Right ventricle myocardium superior (tissue), 1 donor: ENCODE data around the gene ZNF205. TPM values are rescaled to one million over a fixed set of nuclear protein-coding genes. Genes with fewer than 3 reads are reported as not detected.
A peak's percentile ranks its signal among the peaks of the same experiment; 100 is the strongest.

Experiments used
- ATAC-seq: fragments of 200-7000 bp; cut with Tn5 transposase; one replicate; pipeline ENCODE4 v1.9.1; 2020; ENCODE audit warnings: mild to moderate bottlenecking; ENCODE audit not compliant: poor library complexity
- DNase-seq: peaks from one replicate; pipeline ENCODE4 v3.0.0-alpha.2; 2020
- intact Hi-C: fragments of 100-400 bp; cut with DNase I; formaldehyde crosslinking; loops from one replicate; pipeline ENCODE4 v1.11.2; 2022
- total RNA-seq: library from RNA; stranded (reverse); fragmentation: NEBNext Ultra II Directional; extraction: Animal tissue kit (Norgen Biotek cat#: 25700); gene quantifications from one replicate; pipeline ENCODE4 v1.2.1, GENCODE V29; 2021
- donor health status: DM: no; HTN: yes; CAD: no; lungs with severe emphysema.

The ZNF205 gene
- total RNA-seq, 1 donor from 2014 or later: 6.9 TPM

GRCh38 chr16:3142327-3142726 lies 29.9 kb downstream of the ZNF205 start:
- intact Hi-C loops: no loop called here
- DNase-seq (no peak), ATAC-seq (no peak)

GRCh38 chr16:3142770-3143169 lies 30.4 kb downstream of the ZNF205 start:
- intact Hi-C loops: no loop called here
- DNase-seq (no peak), ATAC-seq (no peak)

DNA sequence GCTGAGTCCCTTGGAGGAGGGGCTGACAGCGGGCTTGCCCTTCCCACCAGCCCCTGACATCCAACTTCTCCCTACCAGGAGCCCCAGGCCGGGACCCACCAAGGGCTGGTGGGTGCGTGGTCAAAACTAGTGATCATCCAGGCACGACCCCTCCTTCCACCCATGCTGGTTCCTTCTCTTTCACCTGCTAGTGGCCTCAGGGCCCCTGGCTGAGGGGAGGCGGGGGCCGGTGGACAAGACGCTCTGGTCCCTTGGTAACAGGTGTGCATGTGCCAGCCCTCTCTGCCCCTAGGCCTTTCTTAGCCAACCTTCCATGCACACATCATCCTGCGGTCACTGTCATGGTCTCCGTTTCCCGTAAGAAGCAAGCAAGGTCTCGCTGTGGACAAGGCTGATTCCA lies 30.8 kb downstream of the ZNF205 start:
- intact Hi-C loops: no loop called here
- ATAC-seq: peak; percentile 1
- DNase-seq: no peak

DNA sequence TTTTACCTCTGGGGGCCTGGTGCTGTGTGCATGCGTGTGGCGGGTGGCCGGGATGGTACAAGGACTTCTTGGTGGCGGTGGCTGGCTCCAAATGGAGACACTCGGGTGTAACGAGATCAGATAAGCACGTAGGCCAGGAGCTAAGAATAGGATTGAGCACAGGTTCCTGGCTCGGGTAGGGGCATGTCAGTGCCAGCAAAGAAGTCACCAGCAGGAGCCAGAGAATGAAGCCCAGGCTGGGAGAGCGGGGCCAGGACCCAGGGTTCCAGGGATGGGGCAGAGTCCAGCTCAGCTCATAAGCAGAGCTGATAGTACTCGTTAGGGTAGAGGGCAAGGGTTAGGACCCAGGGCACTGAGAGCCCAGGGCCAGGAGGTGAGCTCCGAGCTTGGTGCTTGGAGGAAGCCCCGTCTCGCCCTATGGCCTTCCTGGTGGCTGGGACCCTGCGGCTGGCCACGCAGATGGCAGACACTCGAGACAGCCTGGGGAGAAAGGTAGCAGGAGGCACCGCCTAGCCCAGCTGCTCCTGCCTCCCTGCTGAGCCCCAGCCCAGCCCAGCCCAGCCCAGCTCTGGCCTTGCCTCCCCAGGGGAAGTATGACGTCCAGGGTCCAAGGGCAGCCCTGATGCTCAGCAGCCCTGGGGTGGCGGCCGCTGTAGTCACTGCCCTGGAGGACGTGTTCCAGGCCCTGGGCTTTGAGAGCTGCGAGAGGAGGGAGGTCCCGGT lies 31.4 kb downstream of the ZNF205 start:
- ATAC-seq (peak; percentile 87), DNase-seq (peak; percentile 74)
- intact Hi-C loops: no loop called here

GRCh38 chr16:3144321-3144983 lies 32.1 kb downstream of the ZNF205 start:
- DNase-seq: no peak
- peak; percentile 25 for ATAC-seq

DNA sequence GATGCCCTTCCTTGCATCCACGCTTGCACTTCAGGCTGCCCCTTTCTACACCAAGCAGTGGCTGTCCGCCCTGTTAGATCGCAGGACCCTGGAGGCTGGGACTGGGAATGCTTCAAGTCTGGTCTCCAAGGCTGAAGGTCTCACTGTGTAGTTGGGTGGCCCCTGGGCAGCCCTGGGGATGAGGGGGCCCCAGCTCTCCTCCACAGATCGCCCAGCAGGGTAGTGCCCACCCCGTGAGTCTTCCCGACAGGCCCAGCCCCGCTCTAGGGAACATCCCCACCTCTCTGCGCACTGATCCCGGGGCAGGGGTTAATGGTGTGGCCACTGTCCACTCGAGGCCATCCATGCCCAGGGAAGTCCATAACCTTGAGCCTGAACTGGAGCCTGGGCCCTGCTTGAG lies 32.8 kb downstream of the ZNF205 start:
- ATAC-seq: no peak

More at GRCh38 chr16:3144321-3144983, 32.1 kb downstream of the ZNF205 start:
- intact Hi-C loops: no loop called here

DNA sequence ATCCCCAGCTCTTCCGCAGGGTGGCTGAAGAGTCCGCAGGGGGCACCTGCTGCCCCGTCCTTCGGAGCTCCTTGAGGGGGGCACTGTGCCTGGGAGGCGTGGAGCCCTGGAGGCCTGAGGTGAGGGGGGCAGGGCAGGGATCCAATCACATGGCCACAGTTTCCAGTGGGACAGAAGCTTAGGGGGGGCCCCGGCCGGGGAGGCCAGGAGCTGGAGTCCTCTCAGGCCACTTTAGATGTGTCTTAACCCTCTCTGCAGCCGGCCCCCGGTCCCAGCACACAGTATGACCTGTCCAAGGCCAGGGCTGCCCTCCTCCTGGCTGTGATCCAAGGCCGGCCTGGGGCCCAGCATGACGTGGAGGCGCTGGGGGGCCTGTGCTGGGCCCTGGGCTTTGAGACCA lies 33.3 kb downstream of the ZNF205 start:
- intact Hi-C loops: no loop called here
- ATAC-seq (no peak), DNase-seq (no peak)

More for the DNA sequence above, 32.8 kb downstream of the ZNF205 start:
- intact Hi-C loops: no loop called here
- DNase-seq: no peak

GRCh38 chr16:3147046-3147756 lies 34.8 kb downstream of the ZNF205 start:
- no peak for DNase-seq
- intact Hi-C loops: no loop called here
- no peak for ATAC-seq

DNA sequence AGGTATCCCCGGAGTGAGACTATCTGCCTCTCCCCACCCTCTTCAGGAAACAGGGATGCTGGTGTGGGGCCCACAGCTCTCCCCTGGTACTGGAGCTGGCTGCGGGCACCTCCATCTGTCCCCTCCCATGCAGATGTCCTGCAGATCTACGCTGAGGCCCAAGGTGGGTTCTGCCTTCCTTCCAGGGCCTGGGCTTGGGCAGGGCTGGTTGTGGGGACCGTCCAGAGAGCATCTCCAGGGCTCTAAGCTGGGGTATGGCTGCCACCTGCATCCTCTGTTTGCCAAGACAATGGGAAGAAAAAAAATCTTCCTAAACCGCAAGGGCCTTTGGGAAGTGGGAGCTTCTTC lies 35.3 kb downstream of the ZNF205 start:
- intact Hi-C loops: no loop called here
- DNase-seq: no peak
- ATAC-seq: no peak

GRCh38 chr16:3148256-3149192 lies 36.1 kb downstream of the ZNF205 start:
- intact Hi-C loops: no loop called here
- DNase-seq (no peak), ATAC-seq (no peak)

DNA sequence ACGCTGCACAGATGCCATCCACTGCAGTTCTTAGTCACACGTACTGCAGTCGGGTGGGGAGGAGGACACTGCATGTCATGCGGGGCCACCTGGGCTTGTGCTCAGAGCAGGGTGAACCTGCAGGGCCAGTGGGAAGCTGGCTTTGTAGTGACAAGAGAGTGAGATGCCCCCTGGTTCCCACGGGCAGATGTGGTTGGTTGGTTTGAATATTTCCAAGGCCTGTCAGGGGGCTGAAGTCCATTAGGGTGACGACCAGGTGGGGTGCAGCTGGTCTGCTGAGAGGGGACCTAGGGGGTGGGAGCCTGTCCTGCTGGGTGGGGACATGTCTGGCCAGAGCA lies 36.8 kb downstream of the ZNF205 start:
- intact Hi-C loops: no loop called here

DNA sequence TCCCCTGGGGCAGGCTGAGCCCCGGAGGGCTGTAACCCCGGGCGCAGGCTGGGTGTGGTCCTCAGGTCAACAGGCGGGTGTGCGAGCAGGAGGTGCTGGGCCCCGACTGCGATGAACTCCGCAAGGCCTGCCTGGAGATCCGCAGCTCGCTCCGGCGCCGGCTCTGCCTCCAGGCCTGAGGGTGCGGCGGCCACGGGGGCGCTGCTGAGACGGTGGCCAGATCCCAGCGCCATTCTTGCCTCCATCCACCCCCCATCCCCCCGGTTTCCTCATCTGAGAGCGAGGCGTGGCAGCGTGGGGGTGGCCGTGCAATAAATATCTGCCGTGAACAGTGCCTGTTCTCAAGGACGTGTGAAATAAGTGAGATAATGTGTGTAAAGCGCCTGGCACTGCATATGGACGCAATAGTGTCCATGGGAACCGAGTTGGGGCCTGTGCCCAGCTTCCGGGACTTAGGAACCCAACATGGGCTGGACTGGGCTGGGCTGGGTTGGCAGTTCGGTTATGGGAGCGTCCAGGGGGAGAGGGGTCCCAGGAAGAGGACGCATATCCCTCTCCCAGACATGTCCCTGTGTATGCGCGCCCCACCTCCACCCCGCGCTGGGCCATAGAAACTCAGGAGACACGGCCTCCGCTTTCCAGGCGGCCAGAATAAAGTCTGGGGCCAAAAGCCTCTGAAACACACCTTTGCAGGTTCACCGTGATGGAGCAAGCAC lies 37.4 kb downstream of the ZNF205 start:
- ATAC-seq: peak; percentile 59
- intact Hi-C loops: no loop called here
- peak; percentile 89 for DNase-seq

More for the DNA sequence above, 36.8 kb downstream of the ZNF205 start:
- ATAC-seq (no peak), DNase-seq (no peak)

- DNase-seq (peak; percentile 96), ATAC-seq (peak; percentile 93)
- intact Hi-C loops: no loop called here
Measured at GRCh38 chr16:3150346-3151218, 38.2 kb downstream of the ZNF205 start.

DNA sequence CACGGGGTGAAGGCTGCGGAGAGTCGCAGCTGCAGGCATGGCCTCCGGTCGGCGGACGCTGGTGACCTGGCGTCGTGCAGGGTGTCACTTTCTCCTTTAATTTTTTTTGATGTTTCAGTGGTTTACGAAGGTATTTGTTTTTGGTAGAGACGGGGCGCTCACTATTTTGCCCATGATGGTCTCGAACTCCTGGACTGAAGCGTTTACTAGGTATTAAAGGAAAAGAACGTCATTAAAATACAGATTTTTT lies 39.6 kb downstream of the ZNF205 start:
- DNase-seq (no peak), ATAC-seq (no peak)
- intact Hi-C loops: no loop called here

DNA sequence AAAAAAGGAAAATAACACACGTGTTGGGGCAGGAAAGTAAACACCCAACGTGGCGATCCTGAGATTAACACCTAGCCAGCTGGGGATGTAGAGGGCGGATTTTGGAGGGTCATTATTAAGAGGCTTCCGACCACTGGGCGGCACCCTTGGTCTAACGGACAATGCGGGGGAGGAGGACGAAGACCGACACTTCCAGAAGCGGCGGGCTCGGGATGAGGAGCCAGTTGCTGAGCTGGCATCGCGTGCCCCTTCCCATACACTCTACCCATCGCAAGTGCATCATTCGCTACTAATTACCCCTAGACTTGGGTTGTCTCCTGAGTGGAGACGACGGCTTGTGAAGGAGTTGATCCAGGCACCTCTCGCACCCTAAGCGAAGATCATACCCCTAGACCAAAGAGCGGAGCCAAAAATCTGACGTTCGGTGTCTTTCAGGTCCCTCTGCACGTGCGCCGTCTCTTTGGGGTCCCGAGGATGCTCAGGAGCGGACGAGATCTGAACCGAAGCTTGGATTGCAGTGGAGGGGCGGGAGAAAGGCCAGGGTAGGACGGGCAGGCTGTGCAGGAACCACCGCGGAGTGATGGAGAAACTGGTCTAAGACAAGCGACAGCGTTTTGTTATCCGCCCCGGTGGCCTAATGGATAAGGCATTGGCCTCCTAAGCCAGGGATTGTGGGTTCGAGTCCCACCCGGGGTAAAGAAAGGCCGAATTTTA lies 40.0 kb downstream of the ZNF205 start:
- intact Hi-C loops: no loop called here
- ATAC-seq: peak; percentile 56
- DNase-seq: peak; percentile 88

GRCh38 chr16:3152991-3153368 lies 40.6 kb downstream of the ZNF205 start:
- intact Hi-C loops: no loop called here
- ATAC-seq (no peak), DNase-seq (no peak)

DNA sequence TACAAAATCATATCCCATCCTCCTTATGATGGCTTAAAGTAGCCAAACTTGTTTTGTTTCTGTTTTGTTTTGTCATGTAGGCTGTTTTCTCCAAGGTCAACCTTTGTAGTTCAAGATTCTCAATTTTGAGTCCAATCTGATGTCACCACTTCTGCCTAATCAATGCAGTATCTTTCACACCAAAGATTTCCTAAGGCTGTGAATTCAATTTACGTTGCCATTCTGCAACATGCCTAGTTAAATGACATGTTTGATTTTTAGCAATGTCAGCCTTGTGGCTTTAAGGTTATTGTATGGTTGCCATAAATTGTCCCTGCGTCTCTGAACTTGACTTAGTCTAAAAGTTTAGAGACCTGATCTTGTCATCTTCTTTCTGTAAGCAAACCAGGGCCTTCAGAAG lies 42.8 kb downstream of the ZNF205 start:
- intact Hi-C loops: no loop called here
- no peak for ATAC-seq
- no peak for DNase-seq
